Effector memory CD4-positive, alpha-beta T cell (primary cell): ENCODE results near the gene PDZRN4.
"Not testable (repeated sequence)": the region's sequence is repeated elsewhere in the genome, so short reads cannot be mapped to it uniquely, and the experiment has no call there.

Experiments
- DNase-seq, 3 donors: peaks; one replicate each; pipeline ENCODE4 v3.0.0-alpha.2; 2020
- H3K27ac ChIP-seq: 2 replicates; pipeline ENCODE4 v1.7.0; 2013; ENCODE audit warnings: mild to moderate bottlenecking, low read length, moderate library complexity; ENCODE audit not compliant: insufficient read depth, poor library complexity, severe bottlenecking
- H3K27me3 ChIP-seq: replicated peaks from 2 replicates; pipeline ENCODE4 v1.7.0; 2013; ENCODE audit warnings: mild to moderate bottlenecking, low read length; ENCODE audit not compliant: insufficient read depth, control insufficient read depth, poor library complexity, severe bottlenecking
- H3K36me3 ChIP-seq: 2 replicates; pipeline ENCODE4 v1.7.0; 2013; ENCODE audit warnings: mild to moderate bottlenecking, low read length, moderate library complexity; ENCODE audit not compliant: control insufficient read depth, insufficient read depth
- H3K4me1 ChIP-seq: 2 replicates; pipeline ENCODE4 v1.7.0; 2013; ENCODE audit warnings: low read length, mild to moderate bottlenecking; ENCODE audit not compliant: control insufficient read depth, insufficient read depth, poor library complexity, severe bottlenecking
- H3K4me3 ChIP-seq: 2 replicates; pipeline ENCODE4 v1.7.0; 2013; ENCODE audit warnings: low read length, low read depth, mild to moderate bottlenecking; ENCODE audit not compliant: insufficient read depth, poor library complexity, severe bottlenecking
- H3K9me3 ChIP-seq: 2 replicates; pipeline ENCODE4 v1.7.0; 2013; ENCODE audit warnings: mild to moderate bottlenecking, low read length, moderate library complexity; ENCODE audit not compliant: control insufficient read depth
- total RNA-seq, 3 donors: gene quantifications; one replicate each; lab custom pipeline; 2026; lab: John Stamatoyannopoulos, UW

PDZRN4 gene
- 0 reads per million in 3 donors for total RNA-seq

DNA sequence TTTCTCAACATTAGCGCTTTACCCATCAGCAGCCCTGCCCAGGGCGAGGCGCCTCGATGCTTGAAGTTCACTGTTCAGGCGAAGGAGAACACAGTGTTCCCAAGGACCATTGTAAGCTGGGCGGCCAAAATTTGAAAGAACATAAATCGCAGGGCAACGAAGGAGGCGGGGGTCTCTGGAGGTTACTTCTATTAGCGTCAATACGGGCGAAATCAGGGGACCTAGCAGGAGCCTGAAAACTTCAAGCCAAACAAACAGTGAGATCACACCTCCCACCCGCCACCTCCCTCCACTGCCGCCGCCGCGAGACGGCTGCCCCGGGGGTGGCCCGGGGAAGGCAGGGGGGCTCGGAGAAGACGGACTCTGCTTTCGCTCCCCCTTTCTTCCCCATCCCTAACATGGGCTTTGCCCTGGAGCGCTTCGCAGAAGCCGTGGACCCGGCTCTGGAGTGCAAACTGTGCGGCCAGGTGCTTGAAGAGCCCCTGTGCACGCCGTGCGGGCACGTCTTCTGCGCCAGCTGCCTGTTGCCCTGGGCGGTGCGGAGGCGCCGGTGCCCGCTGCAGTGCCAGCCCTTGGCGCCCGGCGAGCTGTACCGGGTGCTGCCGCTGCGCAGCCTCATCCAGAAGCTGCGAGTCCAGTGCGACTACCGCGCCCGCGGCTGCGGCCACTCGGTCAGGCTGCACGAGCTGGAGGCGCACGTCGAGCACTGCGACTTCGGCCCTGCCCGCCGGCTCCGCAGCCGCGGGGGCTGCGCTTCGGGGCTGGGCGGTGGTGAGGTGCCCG lies at the start of gene PDZRN4:
TSS of gene PDZRN4 (plus strand) at position 263 of the 783 bp plus-strand sequence.
- no peak within 1 kb of the TSS for H3K27ac ChIP-seq
- no peaks in the 10 kb centered on the region for H3K36me3 ChIP-seq
- no peak for DNase-seq
- no peak within 1 kb of the TSS for H3K4me3 ChIP-seq
- H3K27me3 ChIP-seq: peaks cover 4% of the 10 kb centered on the region
- H3K4me1 ChIP-seq: no peaks in the 10 kb centered on the region
- H3K9me3 ChIP-seq: no peaks in the 10 kb centered on the region

DNA sequence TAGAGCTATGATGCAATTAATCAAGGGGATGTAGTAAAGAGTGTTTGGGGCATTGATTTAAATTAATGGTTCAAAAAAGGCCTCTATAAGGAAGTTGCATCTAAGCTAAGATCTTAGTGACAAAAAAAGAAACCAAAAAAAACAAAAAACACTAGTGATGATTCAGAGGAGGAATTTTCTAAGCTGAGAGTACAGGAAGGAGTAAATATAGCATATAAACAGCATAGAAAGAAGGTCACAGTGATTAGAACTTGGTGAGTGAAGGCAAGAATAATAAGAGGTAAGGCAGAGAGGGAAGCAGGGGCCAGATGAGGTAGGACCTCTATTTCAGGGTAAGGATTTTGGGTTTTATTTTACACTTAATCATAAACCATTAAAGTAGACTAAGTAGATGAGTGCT lies 48.0 kb upstream of the PDZRN4 start:
- DNase-seq: no peak
- no peak overlapping the region for H3K27ac ChIP-seq
- H3K4me3 ChIP-seq: no peak overlapping the region
- H3K4me1 ChIP-seq: no peaks in the 10 kb centered on the region
- H3K27me3 ChIP-seq: no peaks in the 10 kb centered on the region
- H3K36me3 ChIP-seq: no peaks in the 10 kb centered on the region
- H3K9me3 ChIP-seq: no peaks in the 10 kb centered on the region

DNA sequence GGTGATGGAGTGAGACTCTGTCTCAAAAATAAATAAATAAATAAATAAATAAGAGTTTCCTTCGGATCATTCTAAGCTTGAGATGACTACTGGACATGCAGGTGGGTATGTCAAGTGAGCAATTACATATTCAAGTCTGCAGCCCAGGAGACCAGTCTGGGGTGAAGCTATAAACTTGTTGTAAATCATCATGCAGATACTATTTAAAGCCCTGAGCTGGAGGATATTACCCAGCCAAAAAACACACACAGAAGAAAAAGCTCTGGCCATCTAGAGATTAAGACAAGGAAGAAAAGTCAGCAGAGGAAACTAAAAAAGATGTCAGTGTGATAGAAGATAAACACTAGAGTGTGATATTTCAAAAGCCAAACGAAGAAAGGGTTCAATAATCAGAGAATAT lies 47.0 kb upstream of the PDZRN4 start:
- H3K27ac ChIP-seq: no peak overlapping the region
- no peak overlapping the region for H3K4me3 ChIP-seq
- no peaks in the 10 kb centered on the region for H3K27me3 ChIP-seq
- H3K36me3 ChIP-seq: no peaks in the 10 kb centered on the region
- H3K9me3 ChIP-seq: no peaks in the 10 kb centered on the region
- DNase-seq: no peak
- no peaks in the 10 kb centered on the region for H3K4me1 ChIP-seq

DNA sequence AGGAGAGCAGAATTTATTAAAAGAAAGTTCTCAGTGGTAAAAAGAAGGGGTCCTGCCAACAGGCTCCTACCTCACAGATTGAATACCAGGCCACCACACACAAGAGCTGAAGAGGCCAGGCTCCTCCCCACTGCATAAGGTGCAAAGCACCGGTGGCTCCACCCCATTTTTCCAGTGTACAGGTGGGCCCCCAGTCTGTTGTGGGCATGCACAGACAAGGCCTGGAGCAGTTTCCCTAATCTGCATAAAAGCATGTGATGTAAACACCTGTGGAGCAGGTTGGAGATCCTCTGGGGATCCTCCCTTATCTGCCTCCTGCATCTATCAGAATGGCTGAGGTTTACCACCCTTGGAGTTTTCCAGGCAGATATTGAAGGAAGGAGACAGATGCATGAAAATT lies 45.7 kb upstream of the PDZRN4 start:
- Histone ChIP-seq H3K27ac (no peak overlapping the region), H3K4me3 (no peak overlapping the region), H3K4me1 (no peaks in the 10 kb centered on the region), H3K9me3 (no peaks in the 10 kb centered on the region), H3K36me3 (no peaks in the 10 kb centered on the region), H3K27me3 (no peaks in the 10 kb centered on the region)
- DNase-seq: no peak

DNA sequence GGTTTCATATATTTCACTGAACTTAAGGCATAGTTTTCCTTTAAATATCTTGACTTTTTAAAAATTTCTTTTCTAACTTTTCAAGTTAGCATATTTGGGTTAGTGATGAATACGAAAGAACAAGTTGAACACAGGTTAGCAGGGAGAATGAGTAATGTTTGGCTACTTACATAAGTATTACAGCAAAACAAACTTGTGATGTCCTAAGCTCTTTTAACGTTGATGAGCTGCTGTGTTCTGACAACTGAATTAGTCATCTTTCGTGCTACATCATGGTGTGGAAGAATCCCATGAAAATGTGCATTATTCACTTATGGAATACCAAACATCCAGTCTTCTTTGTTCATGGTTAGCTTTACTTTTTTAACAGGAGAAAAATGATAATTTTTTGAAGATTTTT lies 36.3 kb upstream of the PDZRN4 start:
- DNase-seq: no peak
- no peaks in the 10 kb centered on the region for H3K9me3 ChIP-seq
- no peak overlapping the region for H3K27ac ChIP-seq
- H3K27me3 ChIP-seq: no peaks in the 10 kb centered on the region
- H3K4me3 ChIP-seq: no peak overlapping the region
- no peaks in the 10 kb centered on the region for H3K4me1 ChIP-seq
- no peaks in the 10 kb centered on the region for H3K36me3 ChIP-seq

DNA sequence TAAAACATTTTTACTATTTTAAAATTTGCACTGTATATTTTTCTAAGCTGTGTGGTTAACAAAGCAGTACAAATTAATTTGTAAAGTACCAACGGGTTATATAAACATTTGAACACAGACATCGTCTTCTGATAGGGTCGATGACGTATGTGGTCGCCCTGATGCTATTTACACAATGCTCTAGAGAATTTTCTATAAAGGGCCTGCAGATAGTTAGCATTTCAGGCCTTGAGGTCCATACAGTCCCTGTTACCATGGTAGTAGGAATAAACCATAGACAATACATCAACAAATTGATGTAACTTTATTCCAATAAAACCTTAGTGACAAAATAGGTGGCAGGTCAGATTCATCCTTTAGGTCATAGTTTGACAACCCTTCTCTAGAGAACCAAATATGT lies 25.7 kb upstream of the PDZRN4 start:
- DNase-seq: no peak
- no peaks in the 10 kb centered on the region for H3K4me1 ChIP-seq
- H3K36me3 ChIP-seq: no peaks in the 10 kb centered on the region
- H3K4me3 ChIP-seq: no peak overlapping the region
- H3K9me3 ChIP-seq: no peaks in the 10 kb centered on the region
- no peak overlapping the region for H3K27ac ChIP-seq
- H3K27me3 ChIP-seq: no peaks in the 10 kb centered on the region

DNA sequence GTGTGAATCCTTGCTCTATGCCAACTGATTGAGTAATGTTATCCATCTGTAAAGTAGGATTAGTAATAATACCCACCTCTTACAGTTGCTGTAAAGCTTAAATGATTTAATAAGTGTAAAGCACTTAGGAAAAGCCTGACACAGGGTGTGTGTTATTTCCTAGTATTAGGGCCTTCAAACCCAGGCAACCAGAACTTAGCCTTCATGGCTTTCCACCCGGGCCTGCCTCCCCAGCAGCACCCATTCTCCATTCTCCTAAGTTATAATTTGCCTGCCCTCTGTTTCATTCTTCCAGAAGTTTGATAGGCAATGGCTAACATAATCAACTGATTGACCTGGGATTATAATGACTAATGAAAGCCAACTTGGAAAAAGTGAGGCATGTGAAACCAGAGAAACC lies 20.4 kb upstream of the PDZRN4 start:
- Histone ChIP-seq H3K27ac (no peak overlapping the region), H3K4me1 (no peaks in the 10 kb centered on the region), H3K9me3 (no peaks in the 10 kb centered on the region), H3K36me3 (no peaks in the 10 kb centered on the region), H3K4me3 (no peak overlapping the region), H3K27me3 (no peaks in the 10 kb centered on the region)
- DNase-seq: no peak

DNA sequence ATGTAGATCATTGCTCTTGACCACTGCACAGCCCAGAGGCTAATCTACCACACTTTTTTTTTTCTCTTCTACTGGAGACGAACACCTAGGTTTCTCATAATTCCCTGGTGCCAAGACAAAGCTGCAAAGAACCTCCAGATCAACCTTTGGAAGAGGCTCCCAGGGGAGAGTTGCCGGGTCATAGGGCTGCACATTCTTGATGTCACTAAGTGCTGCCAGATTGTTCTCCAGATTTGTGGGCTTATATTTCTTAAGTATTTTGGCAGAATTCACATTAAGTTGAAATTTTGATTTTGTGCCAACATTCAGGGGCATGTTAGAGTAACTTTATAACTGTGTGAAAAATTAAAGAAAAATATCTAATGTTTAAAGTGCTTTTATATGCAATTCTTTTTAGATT lies 13.5 kb upstream of the PDZRN4 start:
- Histone ChIP-seq H3K27me3 (no peaks in the 10 kb centered on the region), H3K4me1 (no peaks in the 10 kb centered on the region), H3K27ac (no peak overlapping the region), H3K4me3 (no peak overlapping the region), H3K36me3 (no peaks in the 10 kb centered on the region), H3K9me3 (no peaks in the 10 kb centered on the region)
- DNase-seq: no peak

DNA sequence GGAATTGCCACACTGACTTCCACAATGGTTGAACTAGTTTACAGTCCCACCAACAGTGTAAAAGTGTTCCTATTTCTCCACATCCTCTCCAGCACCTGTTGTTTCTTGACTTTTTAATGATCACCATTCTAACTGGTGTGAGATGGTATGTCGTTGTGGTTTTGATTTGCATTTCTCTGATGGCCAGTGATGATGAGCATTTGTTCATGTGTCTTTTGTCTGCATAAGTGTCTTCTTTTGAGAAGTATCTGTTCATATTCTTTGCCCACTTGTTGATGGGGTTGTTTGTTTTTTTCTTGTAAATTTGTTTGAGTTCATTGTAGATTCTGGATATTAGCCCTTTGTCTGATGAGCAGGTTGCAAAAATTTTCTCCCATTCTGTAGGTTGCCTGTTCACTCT lies 8.6 kb upstream of the PDZRN4 start:
- not testable (repeated sequence) for H3K36me3 ChIP-seq, H3K27ac ChIP-seq, H3K4me3 ChIP-seq, H3K27me3 ChIP-seq, H3K9me3 ChIP-seq, H3K4me1 ChIP-seq, DNase-seq

DNA sequence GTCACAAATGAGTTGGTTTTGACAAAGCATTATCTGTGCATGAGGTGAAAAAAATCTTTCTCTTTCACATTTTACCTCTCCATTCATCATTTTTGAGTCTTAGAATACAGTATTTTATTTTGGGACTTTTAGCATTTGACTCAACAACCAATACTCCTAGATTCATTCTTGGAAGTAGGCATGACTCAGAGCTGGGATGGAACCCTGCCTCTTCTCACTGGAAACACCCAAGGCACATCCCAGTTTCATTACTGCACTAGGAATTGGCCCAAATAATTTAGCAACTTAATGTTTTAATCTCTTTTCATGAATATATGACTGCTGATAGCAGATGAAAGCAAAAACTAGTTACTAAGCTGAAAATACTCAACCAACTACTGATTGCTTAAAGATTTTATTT lies 3.3 kb upstream of the PDZRN4 start:
- H3K4me1 ChIP-seq: no peaks in the 10 kb centered on the region
- H3K9me3 ChIP-seq: no peaks in the 10 kb centered on the region
- H3K36me3 ChIP-seq: no peaks in the 10 kb centered on the region
- DNase-seq: no peak
- no peaks in the 10 kb centered on the region for H3K27me3 ChIP-seq
- H3K4me3 ChIP-seq: no peak overlapping the region
- no peak overlapping the region for H3K27ac ChIP-seq
